ENCODE data around the gene DNAH1.

The DNAH1 gene

DNA sequence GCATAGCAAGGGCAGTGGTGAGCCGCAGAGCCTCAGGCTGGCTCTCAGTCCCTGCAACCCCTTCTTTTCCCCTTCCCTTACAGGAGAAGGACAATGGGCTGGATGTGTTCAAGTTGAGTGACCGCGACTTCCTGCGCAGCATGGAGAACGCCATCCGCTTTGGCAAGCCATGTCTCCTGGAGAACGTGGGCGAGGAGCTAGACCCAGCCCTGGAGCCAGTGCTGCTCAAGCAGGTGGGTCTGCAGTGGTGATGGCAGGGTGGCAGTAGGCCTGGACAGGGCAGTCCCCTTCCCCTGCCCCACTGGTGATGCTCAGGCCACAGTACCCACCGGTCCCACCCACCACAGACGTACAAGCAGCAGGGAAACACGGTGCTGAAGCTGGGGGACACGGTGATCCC, 75.0 kb downstream of the DNAH1 start:
- DNase-seq (ENCODE audit: low read depth) = no peak

DNA sequence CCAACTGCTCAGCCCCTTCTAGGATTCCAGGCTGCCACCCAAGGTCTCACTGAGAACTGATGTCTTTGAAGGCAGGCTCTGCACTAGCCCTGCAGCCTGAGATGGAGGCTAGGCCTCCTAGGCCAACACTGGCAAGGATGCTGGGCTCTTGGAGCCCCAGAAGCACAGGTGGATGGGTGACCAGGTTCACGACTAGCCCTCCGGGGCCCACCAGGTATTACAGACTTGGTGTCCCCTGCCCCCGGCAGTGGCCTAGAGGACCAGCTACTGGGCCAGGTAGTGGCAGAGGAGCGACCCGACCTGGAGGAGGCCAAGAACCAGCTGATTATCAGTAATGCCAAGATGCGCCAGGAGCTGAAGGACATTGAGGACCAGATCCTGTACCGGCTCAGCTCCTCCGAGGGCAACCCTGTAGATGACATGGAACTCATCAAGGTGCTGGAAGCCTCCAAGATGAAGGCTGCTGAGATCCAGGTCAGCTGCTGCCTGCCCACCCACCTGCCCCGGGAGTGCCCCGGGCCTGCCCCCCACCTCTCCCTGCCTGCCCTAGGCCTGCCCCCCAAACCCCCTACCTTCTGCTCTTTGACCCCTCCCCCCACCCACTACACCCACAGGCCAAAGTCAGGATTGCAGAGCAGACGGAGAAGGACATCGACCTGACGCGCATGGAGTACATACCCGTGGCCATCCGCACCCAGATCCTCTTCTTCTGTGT, 76.3 kb downstream of the DNAH1 start:
- DNase-seq (ENCODE audit: low read depth) = no peak

DNA sequence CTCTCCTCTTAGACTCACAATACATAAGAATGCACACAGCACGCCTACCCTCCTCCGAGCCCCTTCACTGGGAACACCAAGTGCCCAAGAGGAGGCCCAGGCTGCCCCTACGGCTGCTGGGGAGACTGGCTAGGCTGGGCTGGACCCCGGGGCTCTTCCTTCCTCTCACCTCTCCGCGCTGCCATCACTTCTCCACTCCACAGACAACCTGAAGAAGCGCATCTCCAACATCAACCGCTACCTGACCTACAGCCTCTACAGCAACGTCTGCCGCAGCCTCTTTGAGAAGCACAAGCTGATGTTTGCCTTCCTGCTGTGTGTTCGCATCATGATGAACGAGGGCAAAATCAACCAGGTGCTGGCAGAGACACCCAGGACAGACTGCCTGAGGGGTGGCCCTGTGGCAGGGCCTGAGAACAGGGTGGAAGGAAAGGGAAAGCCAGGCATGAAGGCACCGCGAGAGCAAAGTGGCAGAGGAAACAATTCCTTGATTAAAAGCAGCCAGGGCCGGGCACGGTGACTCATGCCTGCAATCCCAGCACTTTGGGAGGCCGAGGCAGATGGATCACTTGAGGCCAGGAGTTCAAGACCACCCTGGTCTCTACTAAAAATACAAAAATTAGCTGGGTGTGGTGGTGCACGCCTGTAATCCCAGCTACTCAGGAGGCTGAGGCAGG, 77.2 kb downstream of the DNAH1 start:
- DNase-seq (ENCODE audit: low read depth) = no peak

DNA sequence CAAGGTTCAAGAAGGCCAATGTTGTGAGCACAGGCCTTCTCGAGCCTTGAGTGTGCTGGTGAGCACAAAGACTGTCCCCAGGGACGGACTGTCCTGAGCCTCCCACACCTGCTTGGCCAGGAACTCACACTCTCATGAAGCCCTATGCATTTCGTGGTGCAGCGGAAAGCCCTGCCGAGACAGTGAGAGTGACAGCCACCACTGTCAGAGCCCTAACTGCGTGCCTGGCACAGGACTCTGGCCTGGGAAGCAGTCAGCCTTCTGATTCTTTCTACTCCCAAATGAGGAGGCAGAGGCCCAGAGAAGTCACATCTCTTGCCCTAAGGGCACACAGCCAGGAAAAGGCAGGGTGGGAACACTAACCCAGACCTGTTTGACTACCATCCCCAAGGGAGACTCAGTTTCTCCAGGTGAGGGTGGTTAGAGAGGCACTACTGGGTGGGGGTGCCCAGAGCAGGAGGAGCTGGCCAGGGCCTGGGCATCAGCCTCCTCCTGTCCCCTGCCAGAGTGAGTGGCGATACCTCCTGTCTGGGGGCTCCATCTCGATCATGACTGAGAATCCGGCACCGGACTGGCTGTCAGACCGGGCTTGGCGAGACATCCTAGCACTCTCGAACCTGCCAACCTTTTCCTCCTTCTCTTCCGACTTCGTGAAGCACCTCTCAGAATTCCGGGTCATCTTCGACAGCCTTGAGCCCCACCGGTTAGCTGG, 78.0 kb downstream of the DNAH1 start:
- no peak for DNase-seq (ENCODE audit: low read depth)

DNA sequence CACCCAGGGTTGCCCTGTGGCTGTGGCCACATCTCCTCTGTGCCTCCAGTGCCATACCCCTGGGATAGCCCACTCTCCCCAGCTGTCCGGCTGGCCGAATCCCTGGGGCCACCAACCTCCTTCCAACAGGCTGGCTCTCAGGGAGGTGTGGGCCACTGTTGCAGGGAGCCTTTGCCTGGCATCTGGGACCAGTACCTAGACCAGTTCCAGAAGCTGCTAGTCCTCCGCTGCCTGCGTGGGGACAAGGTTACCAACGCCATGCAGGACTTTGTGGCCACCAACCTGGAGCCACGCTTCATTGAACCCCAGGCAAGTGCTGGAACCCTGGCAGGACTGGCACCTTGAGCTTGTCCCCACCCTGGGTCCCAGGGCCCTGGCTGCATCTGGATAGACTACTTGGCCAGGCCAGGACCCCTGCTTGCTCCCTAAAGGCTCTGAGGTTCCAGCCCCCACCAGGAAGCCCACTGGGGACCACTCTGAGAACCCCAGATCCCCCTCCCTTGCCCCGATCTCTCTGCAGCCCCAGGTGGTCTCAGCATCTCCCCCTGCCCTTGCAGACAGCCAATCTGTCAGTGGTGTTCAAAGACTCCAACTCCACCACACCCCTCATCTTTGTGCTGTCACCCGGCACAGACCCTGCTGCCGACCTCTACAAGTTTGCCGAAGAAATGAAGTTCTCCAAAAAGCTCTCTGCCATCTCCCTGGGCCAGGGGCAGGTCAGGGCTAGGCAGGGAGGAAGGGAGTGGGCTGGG, 78.8 kb downstream of the DNAH1 start:
- DNase-seq (ENCODE audit: low read depth) = no peak

DNA sequence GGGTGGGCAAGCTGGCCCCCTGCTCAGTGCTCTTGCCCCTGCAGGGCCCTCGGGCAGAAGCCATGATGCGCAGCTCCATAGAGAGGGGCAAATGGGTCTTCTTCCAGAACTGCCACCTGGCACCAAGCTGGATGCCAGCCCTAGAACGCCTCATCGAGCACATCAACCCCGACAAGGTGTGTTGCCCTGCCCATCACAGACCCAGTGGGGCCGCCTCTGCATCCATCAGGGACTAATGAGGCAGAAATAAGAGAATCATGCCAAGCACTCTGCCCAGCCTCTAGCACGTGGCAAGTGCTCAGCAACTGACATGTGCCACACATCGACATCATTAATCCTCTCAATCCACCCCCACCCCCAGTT, 79.4 kb downstream of the DNAH1 start:
- no peak for DNase-seq (ENCODE audit: low read depth)

DNA sequence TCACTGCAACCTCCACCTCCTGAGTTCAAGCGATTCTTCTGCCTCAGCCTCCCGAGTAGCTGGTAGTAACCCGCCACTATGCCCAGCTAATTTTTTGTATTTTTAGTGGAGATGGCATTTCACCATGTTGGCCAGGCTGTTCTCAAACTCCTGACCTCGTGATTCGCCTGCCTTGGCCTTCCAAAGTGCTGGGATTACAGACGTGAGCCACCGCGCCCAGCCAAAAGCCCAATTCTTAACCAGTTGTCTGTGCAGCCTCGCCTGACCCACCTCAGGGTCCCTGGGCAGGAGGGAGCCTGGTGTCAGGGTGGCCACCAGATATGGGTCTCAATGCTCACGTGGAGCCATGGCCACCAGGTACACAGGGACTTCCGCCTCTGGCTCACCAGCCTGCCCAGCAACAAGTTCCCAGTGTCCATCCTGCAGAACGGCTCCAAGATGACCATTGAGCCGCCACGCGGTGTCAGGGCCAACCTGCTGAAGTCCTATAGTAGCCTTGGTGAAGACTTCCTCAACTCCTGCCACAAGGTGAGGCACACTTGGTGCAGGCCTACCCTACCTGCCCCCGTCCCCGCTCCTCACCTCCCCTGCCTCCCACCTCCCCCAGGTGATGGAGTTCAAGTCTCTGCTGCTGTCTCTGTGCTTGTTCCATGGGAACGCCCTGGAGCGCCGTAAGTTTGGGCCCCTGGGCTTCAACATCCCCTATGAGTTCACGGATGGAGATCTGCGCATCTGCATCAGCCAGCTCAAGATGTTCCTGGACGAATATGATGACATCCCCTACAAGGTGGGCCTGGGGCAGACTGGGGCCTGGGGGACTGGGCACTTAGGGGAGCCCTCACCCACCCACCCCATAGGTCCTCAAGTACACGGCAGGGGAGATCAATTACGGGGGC, 80.1 kb downstream of the DNAH1 start:
- DNase-seq (ENCODE audit: low read depth) = no peak

DNA sequence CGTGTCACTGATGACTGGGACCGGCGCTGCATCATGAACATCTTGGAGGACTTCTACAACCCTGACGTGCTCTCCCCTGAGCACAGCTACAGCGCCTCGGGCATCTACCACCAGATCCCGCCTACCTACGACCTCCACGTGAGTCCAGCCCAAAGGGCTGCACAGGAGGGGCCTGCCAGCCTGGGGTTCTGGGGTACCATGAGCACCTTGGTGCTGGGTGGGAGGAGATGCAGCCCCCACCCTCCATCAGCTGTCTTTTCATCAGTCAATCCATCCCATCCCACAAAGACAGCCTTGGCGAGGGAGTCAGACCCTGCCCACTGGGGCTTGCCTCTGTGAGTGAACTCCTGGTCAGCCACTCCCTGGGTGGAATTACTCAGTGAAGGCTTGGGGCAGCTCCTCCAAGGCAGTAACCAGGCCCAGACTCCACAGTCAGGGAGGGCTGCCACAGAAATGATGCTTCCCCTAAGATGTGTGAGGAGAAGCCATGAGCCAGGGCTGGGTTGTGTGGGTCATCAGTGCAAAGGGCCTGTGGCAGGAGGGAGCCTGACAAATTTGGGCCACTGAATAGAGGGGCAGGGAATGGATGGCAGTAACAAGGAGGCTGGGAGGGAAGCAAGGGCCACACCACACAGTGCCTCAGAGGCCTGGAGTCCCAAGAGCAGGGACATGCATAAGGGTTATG, 80.9 kb downstream of the DNAH1 start:
- no peak for DNase-seq (ENCODE audit: low read depth)

DNA sequence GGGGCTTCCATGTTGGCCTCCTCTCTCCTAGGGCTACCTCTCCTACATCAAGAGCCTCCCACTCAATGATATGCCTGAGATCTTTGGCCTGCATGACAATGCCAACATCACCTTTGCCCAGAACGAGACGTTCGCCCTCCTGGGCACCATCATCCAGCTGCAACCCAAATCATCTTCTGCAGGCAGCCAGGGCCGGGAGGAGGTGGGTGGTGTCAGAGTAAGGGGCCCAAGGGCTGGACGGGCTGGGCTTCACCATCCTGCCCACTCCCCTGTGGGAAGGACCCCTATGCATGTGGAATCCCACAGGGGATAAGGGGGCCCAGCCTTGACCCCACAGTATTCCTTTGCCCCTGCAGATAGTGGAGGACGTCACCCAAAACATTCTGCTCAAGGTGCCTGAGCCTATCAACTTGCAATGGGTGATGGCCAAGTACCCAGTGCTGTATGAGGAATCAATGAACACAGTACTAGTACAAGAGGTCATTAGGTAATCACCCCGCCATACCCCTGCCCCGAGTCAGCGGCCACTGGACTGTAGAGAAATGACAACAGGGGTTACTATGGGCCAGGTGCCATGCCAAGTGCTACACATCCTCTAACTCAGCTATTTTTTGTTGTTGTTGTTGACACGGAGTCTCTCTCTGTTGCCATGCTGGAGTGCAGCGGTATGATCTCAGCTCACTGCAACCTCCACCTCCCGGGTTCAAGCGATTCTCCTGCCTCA, 81.7 kb downstream of the DNAH1 start:
- DNase-seq (ENCODE audit: low read depth) = no peak

DNA sequence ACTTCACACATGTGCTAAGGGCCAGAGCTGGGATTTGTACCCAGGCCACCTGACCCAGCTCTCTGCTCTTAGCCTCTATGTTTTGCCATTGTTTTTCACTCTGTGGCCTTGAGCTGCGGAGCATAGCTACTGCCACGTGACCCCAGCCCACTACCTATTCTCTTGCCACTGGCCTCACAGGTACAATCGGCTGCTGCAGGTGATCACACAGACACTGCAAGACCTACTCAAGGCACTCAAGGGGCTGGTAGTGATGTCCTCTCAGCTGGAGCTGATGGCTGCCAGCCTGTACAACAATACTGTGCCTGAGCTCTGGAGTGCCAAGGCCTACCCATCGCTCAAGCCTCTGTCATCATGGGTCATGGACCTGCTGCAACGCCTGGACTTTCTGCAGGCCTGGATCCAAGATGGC, 82.6 kb downstream of the DNAH1 start:
- no peak for DNase-seq (ENCODE audit: low read depth)

DNA sequence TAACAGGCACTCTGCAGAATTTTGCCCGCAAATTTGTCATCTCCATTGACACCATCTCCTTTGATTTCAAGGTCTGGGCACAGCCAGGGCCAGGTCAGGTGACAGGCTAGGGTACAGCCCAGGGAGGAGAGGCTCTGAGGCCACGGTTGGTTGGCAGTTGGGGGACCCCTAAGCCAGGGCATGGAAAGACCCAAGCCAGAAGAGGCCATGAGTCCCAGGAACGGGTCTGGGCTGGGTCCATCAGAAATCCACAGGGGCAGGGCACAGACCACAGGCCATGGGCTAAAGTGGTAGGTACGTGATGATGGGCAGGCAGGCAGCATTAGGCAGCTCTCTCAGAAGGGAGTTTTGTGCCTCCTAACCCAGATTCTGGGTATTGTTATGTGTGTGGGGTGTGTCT, 83.0 kb downstream of the DNAH1 start:
- no peak for DNase-seq (ENCODE audit: low read depth)

DNA sequence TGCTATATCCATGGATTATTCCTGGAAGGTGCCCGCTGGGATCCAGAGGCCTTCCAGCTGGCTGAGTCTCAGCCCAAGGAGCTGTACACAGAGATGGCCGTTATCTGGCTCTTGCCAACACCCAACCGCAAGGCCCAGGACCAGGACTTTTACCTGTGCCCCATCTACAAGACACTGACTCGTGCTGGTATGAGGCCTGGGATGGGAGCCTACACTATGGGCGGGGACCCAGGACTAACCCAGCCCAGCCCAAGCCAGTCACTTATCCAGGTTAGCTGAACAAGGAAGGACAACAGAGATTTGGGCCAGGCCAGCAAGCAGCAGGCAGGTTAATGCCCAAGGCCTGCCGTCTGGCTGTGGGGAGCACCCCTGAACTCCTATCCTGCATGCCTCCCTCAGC, 83.5 kb downstream of the DNAH1 start:
- DNase-seq (ENCODE audit: low read depth) = no peak

DNA sequence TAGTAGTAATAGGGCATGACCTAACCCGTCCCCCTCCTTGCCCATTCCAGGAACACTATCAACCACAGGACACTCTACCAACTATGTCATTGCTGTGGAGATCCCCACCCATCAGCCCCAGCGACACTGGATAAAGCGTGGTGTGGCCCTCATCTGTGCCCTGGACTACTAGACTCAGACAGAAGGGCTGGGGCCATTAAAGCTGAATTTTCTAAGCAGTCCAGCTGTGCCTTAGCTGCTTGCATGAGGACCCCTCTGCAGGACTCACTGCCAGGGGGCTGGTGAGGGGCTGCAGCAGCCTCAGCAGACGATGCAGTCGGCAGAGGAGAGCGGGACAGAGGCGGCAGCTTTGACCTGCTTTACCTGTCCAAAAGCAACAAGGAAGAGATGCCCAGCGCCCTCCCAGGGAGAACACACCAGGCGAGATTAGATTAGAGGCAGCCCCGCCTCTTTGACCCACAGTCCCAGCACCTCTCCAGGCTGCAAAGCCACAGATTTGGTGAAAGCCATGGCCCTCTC, 84.2 kb downstream of the DNAH1 start:
- no peak for DNase-seq (ENCODE audit: low read depth)

DNA sequence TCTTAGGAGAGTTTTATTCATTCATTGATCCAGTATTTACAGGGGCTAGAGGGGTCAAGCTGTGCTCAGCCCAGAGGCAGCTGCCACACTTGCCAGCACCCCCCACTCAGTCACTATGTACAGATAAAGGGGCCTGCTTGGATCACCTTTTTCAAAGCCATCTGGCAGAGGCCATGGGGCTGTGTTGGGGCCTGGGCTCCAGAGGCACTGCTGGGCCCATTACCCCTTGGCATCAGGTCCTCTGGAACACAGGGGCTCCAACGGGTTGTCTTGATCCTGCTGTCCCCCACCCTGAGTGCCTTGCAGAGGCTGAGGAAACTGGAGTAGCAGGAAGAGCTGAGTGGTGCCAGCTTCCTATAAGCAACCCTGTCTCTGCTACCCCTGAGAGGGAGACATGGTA, 84.9 kb downstream of the DNAH1 start:
- no peak for DNase-seq (ENCODE audit: low read depth)

DNA sequence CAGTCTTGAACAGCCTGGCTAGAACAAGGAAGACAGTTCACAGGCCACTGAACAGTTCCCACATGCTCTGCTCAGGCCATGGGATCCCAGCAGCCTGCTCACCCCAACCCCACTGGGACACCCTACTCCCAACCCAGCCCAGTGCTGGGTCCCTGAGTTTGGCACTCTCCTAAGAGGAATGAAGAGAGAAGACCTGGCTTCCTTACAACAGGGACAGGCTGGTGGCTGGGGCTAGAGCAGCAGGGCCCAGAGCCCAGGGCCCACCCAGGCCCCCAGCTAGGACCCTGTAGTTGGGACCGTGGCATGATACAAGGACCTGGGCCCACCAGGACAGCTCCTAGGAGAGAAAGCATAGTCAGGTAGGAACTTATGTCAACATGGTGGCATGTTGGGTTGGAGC, 85.4 kb downstream of the DNAH1 start:
- DNase-seq (ENCODE audit: low read depth) = no peak

DNA sequence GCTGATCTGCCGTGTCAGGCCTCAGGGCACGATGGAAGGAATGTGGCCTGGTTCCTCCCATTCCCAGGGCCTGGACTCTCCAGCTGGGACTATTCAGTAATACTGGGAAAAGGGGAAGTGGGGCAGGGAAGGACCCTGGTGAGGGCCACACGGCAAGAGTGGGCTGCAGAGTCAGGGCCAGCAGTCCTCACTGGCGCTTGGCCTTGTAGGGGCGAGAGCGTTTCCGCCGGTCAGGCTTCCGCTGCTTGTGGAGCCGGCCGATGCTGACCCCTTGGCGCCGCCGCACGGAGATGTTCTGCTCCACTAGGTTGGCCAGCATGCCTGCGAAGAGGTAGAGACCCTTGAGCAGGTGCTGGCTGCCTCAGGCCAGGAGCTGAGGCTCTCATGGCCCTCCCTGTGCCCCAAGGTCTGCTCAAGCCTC, 86.0 kb downstream of the DNAH1 start:
- no peak for DNase-seq (ENCODE audit: low read depth)

DNA sequence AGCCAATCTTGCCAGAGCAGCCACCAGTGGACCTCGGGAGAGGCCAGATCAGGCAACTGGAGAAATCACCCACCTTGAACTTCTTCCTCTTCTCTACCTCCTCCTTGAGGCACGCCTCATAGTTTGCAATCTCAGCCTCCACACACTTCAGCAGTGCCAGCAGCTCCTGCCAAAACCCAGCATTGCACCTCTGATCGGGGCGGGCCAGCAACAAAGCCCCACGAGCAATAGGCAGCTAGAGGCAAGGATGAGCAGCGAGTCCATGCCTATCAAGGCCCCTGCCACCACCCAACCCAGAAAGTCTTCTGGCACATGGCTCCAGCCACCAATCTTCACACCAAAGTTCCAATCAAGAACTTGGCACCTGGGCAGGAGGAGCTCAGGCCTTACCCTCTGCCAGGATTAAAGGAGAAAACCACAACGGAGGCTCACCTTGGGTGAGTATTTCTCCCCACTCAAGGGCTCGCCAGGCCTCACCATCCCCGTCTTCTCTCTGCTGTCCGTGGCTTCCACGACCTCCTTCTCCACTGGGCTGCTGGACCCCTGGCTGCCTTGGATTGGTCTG, 86.7 kb downstream of the DNAH1 start:
- no peak for DNase-seq (ENCODE audit: low read depth)

DNA sequence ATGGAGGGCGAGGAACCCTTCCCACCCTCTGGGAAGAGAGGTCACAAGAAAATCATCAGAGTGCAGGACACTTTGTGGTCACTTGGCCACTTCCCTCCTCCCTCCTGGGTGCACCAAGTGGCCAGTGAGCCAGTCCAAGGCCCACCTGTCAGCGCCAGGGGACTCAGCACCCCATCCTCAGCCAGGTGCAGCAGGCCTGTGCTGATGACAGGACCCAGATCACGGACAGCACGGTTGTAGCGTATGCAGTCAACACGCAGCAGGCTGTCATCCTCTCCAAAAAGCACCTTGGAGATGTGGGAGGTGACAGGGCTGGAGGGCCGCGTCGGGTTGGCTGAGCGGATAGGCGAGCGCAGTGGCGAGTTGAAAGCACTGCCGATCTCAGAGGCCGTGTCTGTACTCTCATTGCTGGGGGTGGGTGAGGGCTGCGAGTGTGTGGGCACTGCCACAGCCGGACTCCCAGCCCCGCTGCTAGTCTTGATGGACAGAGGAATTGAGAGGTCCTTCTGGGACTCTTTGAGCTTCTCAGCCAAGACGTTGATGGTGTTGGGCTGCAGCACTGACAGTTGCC, 87.2 kb downstream of the DNAH1 start:
- DNase-seq (ENCODE audit: low read depth) = no peak

DNA sequence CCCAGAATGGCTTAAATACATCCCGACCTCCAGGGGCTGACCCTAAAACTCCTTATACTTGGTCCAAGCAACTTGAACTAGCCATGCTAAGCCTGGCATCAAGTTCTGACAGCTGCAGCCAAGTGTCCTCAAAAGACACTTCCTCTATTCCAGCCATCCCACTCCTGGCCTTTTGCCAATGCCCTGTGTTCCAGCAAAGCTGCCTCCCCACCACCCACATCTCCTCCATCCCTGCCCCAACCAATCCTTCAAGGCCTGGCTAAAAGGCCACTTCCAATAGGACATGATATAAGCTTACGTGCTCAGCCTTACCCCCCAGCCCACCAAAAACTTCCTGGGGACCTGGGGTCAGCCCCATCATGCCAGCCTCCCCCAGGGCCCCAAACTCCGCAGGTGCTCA, 87.8 kb downstream of the DNAH1 start:
- no peak for DNase-seq (ENCODE audit: low read depth)
